ENCODE measurements around the gene SHROOM3. TPM values are rescaled to one million over a fixed set of nuclear protein-coding genes. Genes with fewer than 3 reads are reported as not detected.

SHROOM3 gene
- total RNA-seq, 1 donor from 2014 or later = 45.1 TPM

- DNase-seq (ENCODE audit: low read depth) = no peak
Measured at GRCh38 chr4:76584241-76585152, 149.5 kb downstream of the SHROOM3 start.

GRCh38 chr4:76585272-76585671 is 150.2 kb downstream of the SHROOM3 start:
- Histone ChIP-seq H3K36me3 (ENCODE audit: control insufficient read depth, insufficient read depth, low read length) (no peaks in the 10 kb centered on the region), H3K4me3 (ENCODE audit: low read depth, low read length) (no peak overlapping the region), H3K27me3 (ENCODE audit: control insufficient read depth, insufficient read depth, low read length) (no peaks in the 10 kb centered on the region)
- no peak for TF ChIP-seq CTCF (IDR thresholded peaks at IDR 0.05; ENCODE audit: insufficient read depth, low read length, poor library complexity, severe bottlenecking)
- DNase-seq (ENCODE audit: low read depth) = no peak

More at GRCh38 chr4:76584241-76585152, 149.5 kb downstream of the SHROOM3 start:
- Histone ChIP-seq H3K27me3 (ENCODE audit: control insufficient read depth, insufficient read depth, low read length) (no peaks in the 10 kb centered on the region), H3K4me3 (ENCODE audit: low read depth, low read length) (no peak overlapping the region), H3K36me3 (ENCODE audit: control insufficient read depth, insufficient read depth, low read length) (no peaks in the 10 kb centered on the region)
- TF ChIP-seq CTCF (IDR thresholded peaks at IDR 0.05; ENCODE audit: insufficient read depth, low read length, poor library complexity, severe bottlenecking) = no peak

- no peak for DNase-seq (ENCODE audit: low read depth)
- Histone ChIP-seq H3K36me3 (ENCODE audit: control insufficient read depth, insufficient read depth, low read length) (no peaks in the 10 kb centered on the region), H3K4me3 (ENCODE audit: low read depth, low read length) (peak overlapping the region; percentile 48), H3K27me3 (ENCODE audit: control insufficient read depth, insufficient read depth, low read length) (no peaks in the 10 kb centered on the region)
- TF ChIP-seq CTCF (IDR thresholded peaks at IDR 0.05; ENCODE audit: insufficient read depth, low read length, poor library complexity, severe bottlenecking) = peak; percentile 13
Measured at GRCh38 chr4:76585897-76586360, 150.9 kb downstream of the SHROOM3 start.

- Histone ChIP-seq H3K27me3 (ENCODE audit: control insufficient read depth, insufficient read depth, low read length) (no peaks in the 10 kb centered on the region), H3K36me3 (ENCODE audit: control insufficient read depth, insufficient read depth, low read length) (no peaks in the 10 kb centered on the region), H3K4me3 (ENCODE audit: low read depth, low read length) (no peak overlapping the region)
- no peak for TF ChIP-seq CTCF (IDR thresholded peaks at IDR 0.05; ENCODE audit: insufficient read depth, low read length, poor library complexity, severe bottlenecking)
- no peak for DNase-seq (ENCODE audit: low read depth)
Measured at GRCh38 chr4:76588274-76588673, 153.2 kb downstream of the SHROOM3 start.

GRCh38 chr4:76589402-76589801 is 154.4 kb downstream of the SHROOM3 start:
- TF ChIP-seq CTCF (IDR thresholded peaks at IDR 0.05; ENCODE audit: insufficient read depth, low read length, poor library complexity, severe bottlenecking) = no peak
- Histone ChIP-seq H3K36me3 (ENCODE audit: control insufficient read depth, insufficient read depth, low read length) (no peaks in the 10 kb centered on the region), H3K27me3 (ENCODE audit: control insufficient read depth, insufficient read depth, low read length) (no peaks in the 10 kb centered on the region), H3K4me3 (ENCODE audit: low read depth, low read length) (no peak overlapping the region)
- DNase-seq (ENCODE audit: low read depth) = no peak

Data from kidney epithelial cell (primary cell).